Kidney epithelial cell (primary cell): ENCODE measurements around the gene IGFBP1. TPM values are rescaled to one million over a fixed set of nuclear protein-coding genes. Genes with fewer than 3 reads are reported as not detected.

ENCODE experiments used
- DNase-seq: peaks from one replicate; pipeline ENCODE4 v3.0.0-alpha.2; 2010; ENCODE audit warnings: low read depth
- H3K27me3 ChIP-seq: 2 replicates; pipeline ENCODE4 v1.6.0; 2011; ENCODE audit warnings: low read length; ENCODE audit not compliant: control insufficient read depth, insufficient read depth
- H3K36me3 ChIP-seq: 2 replicates; pipeline ENCODE4 v1.5.1; 2011; ENCODE audit warnings: low read length; ENCODE audit not compliant: control insufficient read depth, insufficient read depth
- H3K4me3 ChIP-seq: 2 replicates; pipeline ENCODE4 v1.5.1; 2011; ENCODE audit warnings: low read depth, mild to moderate bottlenecking, control low read depth, low read length
- CTCF ChIP-seq: IDR thresholded peaks from 2 replicates; pipeline ENCODE4 v1.5.1; 2011; ENCODE audit warnings: mild to moderate bottlenecking, moderate library complexity, low read length, control low read depth, inconsistent platforms; ENCODE audit not compliant: insufficient read depth, poor library complexity, severe bottlenecking
- total RNA-seq: library from RNA; depleted of rRNA; stranded (reverse); fragments of >200 nt; gene quantifications from 2 replicates; pipeline ENCODE4 v1.2.3, GENCODE V29; 2015

The IGFBP1 gene
- total RNA-seq, 1 donor from 2014 or later = 13.5 TPM

GRCh38 chr7:45897042-45897690 is 8.9 kb downstream of the IGFBP1 start:
- no peaks in the 10 kb centered on the region for H3K36me3 ChIP-seq
- no peak for DNase-seq
- no peaks in the 10 kb centered on the region for H3K27me3 ChIP-seq
- no peak overlapping the region for H3K4me3 ChIP-seq
- no peak for TF ChIP-seq CTCF

GRCh38 chr7:45898222-45898621 is 9.9 kb downstream of the IGFBP1 start:
- no peaks in the 10 kb centered on the region for H3K27me3 ChIP-seq
- no peak overlapping the region for H3K4me3 ChIP-seq
- DNase-seq = no peak
- no peak for TF ChIP-seq CTCF
- H3K36me3 ChIP-seq = no peaks in the 10 kb centered on the region

DNA sequence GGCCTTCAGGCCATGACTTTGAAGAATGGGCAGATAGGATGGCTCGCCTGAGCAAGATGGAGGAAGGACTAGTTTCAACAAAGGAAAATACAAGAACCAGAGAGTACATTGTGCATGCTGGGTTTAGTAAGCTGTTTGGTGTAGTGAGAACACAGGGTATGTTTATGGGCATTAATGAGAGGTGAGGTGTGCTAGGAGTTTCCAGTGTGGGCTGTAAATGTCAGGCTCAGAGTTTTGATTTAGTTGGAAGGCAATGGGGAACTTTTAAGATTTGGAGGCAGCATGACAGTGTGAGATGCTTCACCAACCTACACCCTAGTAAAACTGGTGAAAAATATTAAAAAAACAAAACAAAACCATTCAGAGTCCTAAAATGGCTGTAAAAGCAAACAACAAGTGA is 13.3 kb downstream of the IGFBP1 start:
- no peaks in the 10 kb centered on the region for H3K27me3 ChIP-seq
- no peaks in the 10 kb centered on the region for H3K36me3 ChIP-seq
- DNase-seq = no peak
- no peak for TF ChIP-seq CTCF
- no peak overlapping the region for H3K4me3 ChIP-seq

DNA sequence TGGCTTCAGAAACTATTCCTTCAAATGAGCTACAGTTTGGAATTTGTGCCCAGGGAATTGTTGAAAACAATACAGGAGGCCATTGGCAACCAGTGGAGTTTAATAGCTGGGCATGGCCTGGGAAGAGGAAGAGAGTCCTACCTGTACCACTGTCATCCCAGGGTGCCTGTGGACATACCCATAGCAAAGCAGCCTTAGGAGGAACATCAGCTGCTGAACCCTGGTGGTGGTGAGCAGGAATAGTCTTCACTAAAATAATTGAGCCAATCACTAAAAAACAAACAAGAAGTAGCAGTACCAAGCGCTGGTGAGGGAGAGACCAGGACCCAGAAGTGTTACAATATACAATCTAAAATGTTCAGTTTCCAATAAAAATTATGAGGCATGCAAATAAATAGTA is 14.5 kb downstream of the IGFBP1 start:
- H3K4me3 ChIP-seq = no peak overlapping the region
- no peak for TF ChIP-seq CTCF
- no peaks in the 10 kb centered on the region for H3K27me3 ChIP-seq
- no peaks in the 10 kb centered on the region for H3K36me3 ChIP-seq
- no peak for DNase-seq

DNA sequence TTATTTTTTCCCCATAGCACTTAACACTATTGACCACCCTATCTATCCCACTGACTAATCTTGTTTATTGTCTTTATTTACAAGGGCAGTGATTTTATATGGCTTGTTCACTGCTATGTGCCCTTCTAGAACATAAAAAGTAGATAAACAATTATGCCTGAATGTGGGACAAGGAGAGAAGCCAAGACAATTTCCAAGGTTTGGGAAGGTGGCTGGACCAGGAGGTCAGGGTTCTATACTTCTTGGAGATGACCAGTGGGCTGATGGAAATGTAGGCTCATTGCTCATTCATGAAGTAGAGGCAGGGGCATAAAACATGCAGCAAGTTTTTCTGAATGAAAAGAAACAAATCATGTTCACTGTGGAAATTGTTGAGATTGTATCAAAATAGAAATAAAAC is 21.3 kb downstream of the IGFBP1 start:
- Histone ChIP-seq H3K4me3 (no peak overlapping the region), H3K27me3 (no peaks in the 10 kb centered on the region), H3K36me3 (no peaks in the 10 kb centered on the region)
- no peak for DNase-seq
- no peak for TF ChIP-seq CTCF

GRCh38 chr7:45910855-45911254 is 22.6 kb downstream of the IGFBP1 start:
- no peaks in the 10 kb centered on the region for H3K36me3 ChIP-seq

More at GRCh38 chr7:45910855-45911254, 22.6 kb downstream of the IGFBP1 start:
- DNase-seq = no peak
- Histone ChIP-seq H3K4me3 (no peak overlapping the region), H3K27me3 (no peaks in the 10 kb centered on the region)
- TF ChIP-seq CTCF = no peak
